Transverse colon (tissue), 4 donors: Measurements from ENCODE around the gene ARHGEF2.
A peak's percentile ranks its signal among the peaks of the same experiment; 100 is the strongest.

Source experiments
- POLR2A ChIP-seq: fragments of 450-650 bp; IDR thresholded peaks from one replicate; pipeline ENCODE4 v1.6.1; 2016; ENCODE audit warnings: antibody characterized with exemption, mild to moderate bottlenecking, moderate library complexity
- POLR2AphosphoS5 ChIP-seq, 3 donors: sonication (generic); formaldehyde crosslinking; IDR thresholded peaks; one replicate each; pipeline ENCODE4 v1.6.1; 2016; ENCODE audit warnings: antibody characterized with exemption in 3 of 3
- TF ChIP-seq, protein P1 (sequence below), 5 experiments: fragments of 200-600 bp in 3 of 5; fragments of 450-650 bp in 2 of 5; sonication (generic) in 3 of 5; IDR thresholded peaks; 1 replicate in 2 of 5; 2 replicates in 3 of 5; pipeline ENCODE4 v1.5.1; 2016 to 2017; ENCODE audit warnings: antibody characterized with exemption in 5 of 5, inconsistent platforms in 3 of 5, mild to moderate bottlenecking in 2 of 5, moderate library complexity in 1 of 5

DNA sequence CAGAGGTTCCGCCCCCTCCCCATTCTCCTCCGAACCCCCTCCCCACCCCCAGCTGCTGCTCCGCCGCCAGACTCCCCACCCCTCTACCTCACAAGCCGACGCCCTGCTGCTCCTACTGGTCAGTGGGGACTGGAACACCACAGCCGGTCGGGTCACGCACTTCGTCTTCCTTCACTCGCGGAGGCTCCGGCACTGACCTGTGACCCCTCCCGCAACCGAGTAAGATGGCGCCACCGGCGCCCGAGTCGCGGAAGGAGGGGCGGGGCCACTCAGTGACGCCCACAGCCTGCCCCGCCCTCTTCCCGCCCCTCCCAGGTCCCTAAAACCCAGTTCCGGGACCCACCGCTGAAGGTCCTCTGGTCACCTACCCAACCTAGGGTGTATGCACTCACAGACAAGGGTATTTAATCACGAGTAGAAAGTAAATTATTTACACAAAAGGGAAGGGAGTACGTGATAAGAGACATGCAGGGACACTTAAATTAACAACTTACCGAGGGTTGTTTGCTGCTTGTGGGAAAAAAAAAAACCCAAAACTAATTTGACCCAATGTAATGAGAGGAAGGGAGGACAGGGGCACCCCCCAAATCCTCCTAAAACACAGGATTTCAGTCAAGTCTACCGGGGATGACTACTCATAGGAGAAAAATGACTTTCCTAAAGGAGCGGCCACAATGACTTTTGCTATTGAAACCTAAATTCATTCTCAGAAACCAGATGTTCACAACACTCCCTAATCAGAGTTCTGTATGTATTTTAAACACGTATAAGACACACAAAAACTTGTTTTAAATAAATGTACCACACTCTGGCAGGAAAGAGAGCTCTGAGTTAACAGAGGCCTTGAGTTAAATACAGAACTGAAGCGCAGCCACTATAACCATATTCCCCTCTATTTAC lies 66.9 kb downstream of the ARHGEF2 start, which contains the start of gene RIT1:
- TF ChIP-seq, protein P1, sequence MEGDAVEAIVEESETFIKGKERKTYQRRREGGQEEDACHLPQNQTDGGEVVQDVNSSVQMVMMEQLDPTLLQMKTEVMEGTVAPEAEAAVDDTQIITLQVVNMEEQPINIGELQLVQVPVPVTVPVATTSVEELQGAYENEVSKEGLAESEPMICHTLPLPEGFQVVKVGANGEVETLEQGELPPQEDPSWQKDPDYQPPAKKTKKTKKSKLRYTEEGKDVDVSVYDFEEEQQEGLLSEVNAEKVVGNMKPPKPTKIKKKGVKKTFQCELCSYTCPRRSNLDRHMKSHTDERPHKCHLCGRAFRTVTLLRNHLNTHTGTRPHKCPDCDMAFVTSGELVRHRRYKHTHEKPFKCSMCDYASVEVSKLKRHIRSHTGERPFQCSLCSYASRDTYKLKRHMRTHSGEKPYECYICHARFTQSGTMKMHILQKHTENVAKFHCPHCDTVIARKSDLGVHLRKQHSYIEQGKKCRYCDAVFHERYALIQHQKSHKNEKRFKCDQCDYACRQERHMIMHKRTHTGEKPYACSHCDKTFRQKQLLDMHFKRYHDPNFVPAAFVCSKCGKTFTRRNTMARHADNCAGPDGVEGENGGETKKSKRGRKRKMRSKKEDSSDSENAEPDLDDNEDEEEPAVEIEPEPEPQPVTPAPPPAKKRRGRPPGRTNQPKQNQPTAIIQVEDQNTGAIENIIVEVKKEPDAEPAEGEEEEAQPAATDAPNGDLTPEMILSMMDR (IDR thresholded peaks at IDR 0.05): peak in 3 of 5 experiments; percentile 24 to 65 (median 49)
- TF ChIP-seq POLR2AphosphoS5 (IDR thresholded peaks at IDR 0.05) (peak; percentile 80 to 92 (median 88)), POLR2A (peak; percentile 67)
